Skeletal muscle tissue (tissue), 4 donors: ENCODE data around the gene MKNK1. TPM values are rescaled to one million over a fixed set of nuclear protein-coding genes. Genes with fewer than 3 reads are reported as not detected.

Experiments
- H3K27ac ChIP-seq: one replicate; pipeline ENCODE4 v1.7.0; 2013; ENCODE audit warnings: mild to moderate bottlenecking, low read depth, low read length, inconsistent platforms
- H3K27me3 ChIP-seq, 3 donors: one replicate each; pipeline ENCODE4 v1.7.0; 2013; ENCODE audit warnings: low read length in 3 of 3; ENCODE audit not compliant: control insufficient read depth in 3 of 3, insufficient read depth in 3 of 3
- H3K36me3 ChIP-seq, 3 donors: one replicate each; pipeline ENCODE4 v1.7.0; 2013; ENCODE audit warnings: low read length in 3 of 3; ENCODE audit not compliant: control insufficient read depth in 3 of 3, insufficient read depth in 3 of 3
- H3K4me1 ChIP-seq, 3 donors: one replicate each; pipeline ENCODE4 v1.7.0; 2013; ENCODE audit warnings: low read length in 3 of 3, mild to moderate bottlenecking in 3 of 3; ENCODE audit not compliant: control insufficient read depth in 3 of 3, insufficient read depth in 3 of 3
- H3K4me3 ChIP-seq, 3 donors: one replicate each; pipeline ENCODE4 v1.7.0; 2013; ENCODE audit warnings: low read length in 3 of 3
- H3K9ac ChIP-seq, 3 donors: one replicate each; pipeline ENCODE4 v1.7.0; 2013; ENCODE audit warnings: low read length in 3 of 3, mild to moderate bottlenecking in 3 of 3, moderate library complexity in 2 of 3, low read depth in 1 of 3
- H3K9me3 ChIP-seq, 3 donors: one replicate each; pipeline ENCODE4 v1.7.0; 2013; ENCODE audit warnings: low read length in 3 of 3; ENCODE audit not compliant: control insufficient read depth in 3 of 3
- total RNA-seq: library from RNA; depleted of rRNA; stranded (reverse); fragments of >200 nt; gene quantifications from one replicate; pipeline ENCODE4 v1.2.3, GENCODE V29; 2014
- donor health status: Osteomylitis.

Gene MKNK1
- total RNA-seq, 1 donor from 2014 or later, result 20.4 TPM

GRCh38 chr1:46512792-46513190, 91.3 kb downstream of the MKNK1 start:
- Histone ChIP-seq H3K4me3 (no peak overlapping the region), H3K9ac (no peak overlapping the region), H3K9me3 (no peaks in the 10 kb centered on the region), H3K36me3 (no peaks in the 10 kb centered on the region), H3K4me1 (no peaks in the 10 kb centered on the region), H3K27me3 (peaks cover 0 to 9% (median 8%) of the 10 kb centered on the region in 3 donors), H3K27ac (no peak overlapping the region)

GRCh38 chr1:46512135-46512791, 91.8 kb downstream of the MKNK1 start:
- no peak overlapping the region for H3K9ac ChIP-seq
- H3K27ac ChIP-seq, result no peak overlapping the region
- H3K27me3 ChIP-seq, result peaks cover 0 to 7% (median 6%) of the 10 kb centered on the region in 3 donors
- H3K36me3 ChIP-seq, result no peaks in the 10 kb centered on the region
- H3K4me1 ChIP-seq, result no peaks in the 10 kb centered on the region
- no peaks in the 10 kb centered on the region for H3K9me3 ChIP-seq
- H3K4me3 ChIP-seq, result no peak overlapping the region

- H3K36me3 ChIP-seq, result no peaks in the 10 kb centered on the region
- H3K4me3 ChIP-seq, result no peak overlapping the region
- H3K9me3 ChIP-seq, result no peaks in the 10 kb centered on the region
- no peaks in the 10 kb centered on the region for H3K4me1 ChIP-seq
- peaks cover 0 to 7% (median 6%) of the 10 kb centered on the region in 3 donors for H3K27me3 ChIP-seq
- H3K9ac ChIP-seq, result no peak overlapping the region
- H3K27ac ChIP-seq, result no peak overlapping the region
These were observed 93.1 kb downstream of the MKNK1 start for GRCh38 chr1:46510998-46511365.

- H3K4me1 ChIP-seq, result no peaks in the 10 kb centered on the region
- no peak overlapping the region for H3K4me3 ChIP-seq
- H3K36me3 ChIP-seq, result no peaks in the 10 kb centered on the region
- no peak overlapping the region for H3K27ac ChIP-seq
- peaks cover 0 to 7% (median 6%) of the 10 kb centered on the region in 3 donors for H3K27me3 ChIP-seq
- no peaks in the 10 kb centered on the region for H3K9me3 ChIP-seq
- no peak overlapping the region for H3K9ac ChIP-seq
These were observed 93.6 kb downstream of the MKNK1 start for GRCh38 chr1:46510341-46510997.

GRCh38 chr1:46508757-46509156, 95.3 kb downstream of the MKNK1 start:
- no peaks in the 10 kb centered on the region for H3K4me1 ChIP-seq
- no peaks in the 10 kb centered on the region for H3K36me3 ChIP-seq
- no peaks in the 10 kb centered on the region for H3K9me3 ChIP-seq
- H3K4me3 ChIP-seq, result no peak overlapping the region
- H3K27ac ChIP-seq, result no peak overlapping the region
- peaks cover 0 to 8% (median 6%) of the 10 kb centered on the region in 3 donors for H3K27me3 ChIP-seq
- no peak overlapping the region for H3K9ac ChIP-seq

Other genes with a start within 250 kb of the MKNK1 start
- gene FAAH, start 210.0 kb downstream of the MKNK1 start, total RNA-seq, result 13.6 TPM
- gene DMBX1, start 114.4 kb downstream of the MKNK1 start, total RNA-seq, result not detected
- gene KNCN, start 52.6 kb downstream of the MKNK1 start, total RNA-seq, result not detected
- gene MOB3C, start 12.5 kb upstream of the MKNK1 start, total RNA-seq, result 14.1 TPM
- gene ATPAF1, start 64.1 kb upstream of the MKNK1 start, total RNA-seq, result 50.1 TPM
- not detected for gene TEX38, start 67.6 kb upstream of the MKNK1 start, total RNA-seq
- gene EFCAB14, start 114.8 kb upstream of the MKNK1 start, total RNA-seq, result 50.6 TPM
- not detected for gene CYP4B1, start 194.8 kb upstream of the MKNK1 start, total RNA-seq